ENCODE data around the gene RTP5.

Gene RTP5

DNA sequence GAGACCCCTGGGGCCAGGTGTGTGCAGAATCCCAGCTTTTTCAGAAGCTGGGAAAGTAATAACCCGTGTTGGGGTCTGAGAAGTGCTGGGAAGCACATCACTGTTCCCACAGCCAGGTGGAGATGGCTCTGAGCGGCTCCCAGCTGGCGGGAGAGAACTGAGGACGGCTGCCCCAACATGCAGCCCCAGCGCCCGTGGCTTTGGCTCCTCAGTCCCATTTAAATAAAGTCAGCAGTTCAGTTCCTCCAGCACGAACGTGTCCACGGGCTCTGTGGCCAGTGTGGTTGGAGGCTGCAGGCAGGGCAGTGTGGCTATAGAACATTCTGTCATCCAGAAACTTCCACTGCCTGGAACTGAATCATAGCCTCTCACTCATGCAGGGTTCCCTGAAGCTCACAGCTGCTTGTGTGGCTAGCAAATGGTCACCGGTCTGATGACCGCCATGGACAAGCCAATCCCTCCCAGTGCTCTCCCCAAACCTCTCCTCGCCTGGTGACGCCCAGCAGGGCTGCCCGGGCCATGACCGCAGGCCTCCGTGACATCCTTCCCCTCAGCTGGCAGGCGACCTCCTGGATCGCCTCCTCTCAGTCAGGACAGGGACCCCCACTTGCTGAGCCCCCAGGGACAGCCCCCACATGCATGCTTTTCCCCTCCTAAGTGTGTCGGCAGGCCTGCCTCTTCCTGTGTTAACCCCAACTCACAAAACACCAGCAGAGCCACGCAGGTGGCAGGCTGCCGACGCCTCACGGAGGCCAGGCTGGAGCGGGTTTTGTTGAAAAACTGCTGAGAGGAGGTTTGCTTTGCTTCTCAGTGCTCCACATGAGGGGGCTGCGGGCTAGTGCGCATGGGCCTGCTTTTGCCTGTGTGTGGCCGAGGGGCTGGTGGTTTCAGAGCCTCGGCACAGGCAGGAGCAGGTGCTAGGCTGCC, 1.3 kb downstream of the RTP5 start:
- H3K9ac ChIP-seq (ENCODE audit: low read depth, low read length, poor library complexity, severe bottlenecking): no peak overlapping the region

DNA sequence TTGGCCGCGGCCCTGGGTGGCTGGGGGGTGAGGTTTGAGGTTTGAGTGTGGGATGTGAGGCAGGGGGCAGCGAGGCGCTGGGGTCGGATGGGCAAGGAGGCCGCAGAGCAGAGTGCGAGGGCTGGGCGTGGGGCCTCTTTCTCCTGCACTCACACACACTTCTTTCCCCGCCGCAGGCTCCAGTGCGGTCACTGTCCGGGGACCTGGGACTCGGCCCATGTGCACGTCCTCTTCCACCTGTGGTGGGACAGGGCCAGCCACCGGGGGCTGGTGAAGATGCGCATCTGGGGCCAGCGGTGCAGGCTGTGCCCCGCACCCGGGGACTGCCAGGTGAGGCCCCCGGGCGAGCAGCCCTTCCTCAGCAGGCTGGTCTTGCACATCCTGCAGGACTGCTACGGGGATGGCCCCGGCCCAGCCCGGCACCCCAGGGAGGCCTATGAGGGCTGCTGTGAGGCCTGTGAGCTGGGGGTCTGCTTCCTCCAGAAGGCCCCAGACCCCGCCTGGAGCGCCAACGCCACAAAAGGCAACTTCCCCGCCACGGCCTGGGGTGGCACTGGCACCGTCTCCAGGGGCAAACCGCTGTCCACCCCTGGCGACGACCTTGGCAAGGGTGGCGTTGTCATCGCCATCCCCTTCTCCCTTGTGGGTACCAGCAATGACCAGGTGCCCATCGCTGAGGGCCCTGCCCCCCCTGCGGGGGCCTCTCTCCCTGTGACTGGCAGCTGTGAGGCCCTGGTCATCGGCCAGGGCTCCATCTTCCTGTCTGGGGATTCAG, 2.2 kb downstream of the RTP5 start:
- Histone ChIP-seq H3K9ac (ENCODE audit: low read depth, low read length, poor library complexity, severe bottlenecking) (no peak overlapping the region), H3K4me2 (ENCODE audit: low read depth, low read length, poor library complexity, severe bottlenecking) (no peak overlapping the region), H3F3A (ENCODE audit: low read depth) (peaks cover 7% of the 10 kb centered on the region), H3K4me3 (ENCODE audit: low read length, poor library complexity, severe bottlenecking) (no peak overlapping the region), H3K4me1 (ENCODE audit: insufficient read depth, low read length, poor library complexity, severe bottlenecking) (peaks cover 32% of the 10 kb centered on the region), H3K36me3 (ENCODE audit: insufficient read depth, low read length) (no peaks in the 10 kb centered on the region), H3K27me3 (ENCODE audit: insufficient read depth, low read length, poor library complexity, severe bottlenecking) (no peaks in the 10 kb centered on the region), H3K9me2 (replicated peaks; ENCODE audit: low read depth, low read length) (no peaks in the 10 kb centered on the region), H3K9me3 (ENCODE audit: insufficient read depth, low read depth, low read length) (no peaks in the 10 kb centered on the region), H2AFZ (ENCODE audit: low read length) (no peak overlapping the region), H3K79me2 (ENCODE audit: insufficient read depth, low read length) (no peaks in the 10 kb centered on the region), H4K20me1 (ENCODE audit: insufficient read depth, low read length, poor library complexity, severe bottlenecking) (no peaks in the 10 kb centered on the region)
- no peak for TF ChIP-seq EZH2phosphoT487 (IDR thresholded peaks at IDR 0.05; ENCODE audit: borderline replicate concordance)
- TF ChIP-seq, protein P1, sequence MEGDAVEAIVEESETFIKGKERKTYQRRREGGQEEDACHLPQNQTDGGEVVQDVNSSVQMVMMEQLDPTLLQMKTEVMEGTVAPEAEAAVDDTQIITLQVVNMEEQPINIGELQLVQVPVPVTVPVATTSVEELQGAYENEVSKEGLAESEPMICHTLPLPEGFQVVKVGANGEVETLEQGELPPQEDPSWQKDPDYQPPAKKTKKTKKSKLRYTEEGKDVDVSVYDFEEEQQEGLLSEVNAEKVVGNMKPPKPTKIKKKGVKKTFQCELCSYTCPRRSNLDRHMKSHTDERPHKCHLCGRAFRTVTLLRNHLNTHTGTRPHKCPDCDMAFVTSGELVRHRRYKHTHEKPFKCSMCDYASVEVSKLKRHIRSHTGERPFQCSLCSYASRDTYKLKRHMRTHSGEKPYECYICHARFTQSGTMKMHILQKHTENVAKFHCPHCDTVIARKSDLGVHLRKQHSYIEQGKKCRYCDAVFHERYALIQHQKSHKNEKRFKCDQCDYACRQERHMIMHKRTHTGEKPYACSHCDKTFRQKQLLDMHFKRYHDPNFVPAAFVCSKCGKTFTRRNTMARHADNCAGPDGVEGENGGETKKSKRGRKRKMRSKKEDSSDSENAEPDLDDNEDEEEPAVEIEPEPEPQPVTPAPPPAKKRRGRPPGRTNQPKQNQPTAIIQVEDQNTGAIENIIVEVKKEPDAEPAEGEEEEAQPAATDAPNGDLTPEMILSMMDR (conservative IDR thresholded peaks at IDR 0.05; ENCODE audit: low read length): no peak

More for the DNA sequence above, 1.3 kb downstream of the RTP5 start:
- no peak overlapping the region for H2AFZ ChIP-seq (ENCODE audit: low read length)
- no peaks in the 10 kb centered on the region for H4K20me1 ChIP-seq (ENCODE audit: insufficient read depth, low read length, poor library complexity, severe bottlenecking)
- no peak for TF ChIP-seq EZH2phosphoT487 (IDR thresholded peaks at IDR 0.05; ENCODE audit: borderline replicate concordance)
- TF ChIP-seq, protein P1 (conservative IDR thresholded peaks at IDR 0.05; ENCODE audit: low read length): no peak
- H3K27me3 ChIP-seq (ENCODE audit: insufficient read depth, low read length, poor library complexity, severe bottlenecking): no peaks in the 10 kb centered on the region
- no peaks in the 10 kb centered on the region for H3K9me3 ChIP-seq (ENCODE audit: insufficient read depth, low read depth, low read length)
- peaks cover 7% of the 10 kb centered on the region for H3F3A ChIP-seq (ENCODE audit: low read depth)
- H3K36me3 ChIP-seq (ENCODE audit: insufficient read depth, low read length): no peaks in the 10 kb centered on the region
- peaks cover 33% of the 10 kb centered on the region for H3K4me1 ChIP-seq (ENCODE audit: insufficient read depth, low read length, poor library complexity, severe bottlenecking)
- no peak overlapping the region for H3K4me3 ChIP-seq (ENCODE audit: low read length, poor library complexity, severe bottlenecking)
- no peaks in the 10 kb centered on the region for H3K9me2 ChIP-seq (replicated peaks; ENCODE audit: low read depth, low read length)
- H3K79me2 ChIP-seq (ENCODE audit: insufficient read depth, low read length): no peaks in the 10 kb centered on the region
- H3K4me2 ChIP-seq (ENCODE audit: low read depth, low read length, poor library complexity, severe bottlenecking): peak overlapping the region; percentile 27

DNA sequence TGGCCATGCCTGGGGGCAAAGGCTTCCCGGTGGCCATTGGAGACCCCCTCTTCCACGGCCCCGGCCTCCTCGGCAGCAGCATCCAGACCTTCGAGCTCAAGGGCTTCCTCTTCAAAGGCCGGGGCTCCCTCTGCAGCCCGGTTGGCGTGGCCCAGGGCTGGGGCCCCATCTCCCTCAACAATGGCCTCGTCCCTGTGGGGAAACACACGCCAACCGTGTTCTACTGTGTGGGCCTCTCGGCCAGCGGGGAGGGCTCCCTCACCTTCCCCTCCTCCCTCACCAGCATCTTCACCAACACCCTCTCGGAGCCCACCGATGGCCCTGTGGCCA, 2.7 kb downstream of the RTP5 start:
- Histone ChIP-seq H4K20me1 (ENCODE audit: insufficient read depth, low read length, poor library complexity, severe bottlenecking) (no peaks in the 10 kb centered on the region), H2AFZ (ENCODE audit: low read length) (no peak overlapping the region), H3K9me3 (ENCODE audit: insufficient read depth, low read depth, low read length) (no peaks in the 10 kb centered on the region), H3K9me2 (replicated peaks; ENCODE audit: low read depth, low read length) (no peaks in the 10 kb centered on the region), H3F3A (ENCODE audit: low read depth) (peaks cover 7% of the 10 kb centered on the region), H3K27me3 (ENCODE audit: insufficient read depth, low read length, poor library complexity, severe bottlenecking) (no peaks in the 10 kb centered on the region), H3K9ac (ENCODE audit: low read depth, low read length, poor library complexity, severe bottlenecking) (no peak overlapping the region), H3K36me3 (ENCODE audit: insufficient read depth, low read length) (no peaks in the 10 kb centered on the region), H3K4me3 (ENCODE audit: low read length, poor library complexity, severe bottlenecking) (no peak overlapping the region), H3K79me2 (ENCODE audit: insufficient read depth, low read length) (no peaks in the 10 kb centered on the region), H3K4me1 (ENCODE audit: insufficient read depth, low read length, poor library complexity, severe bottlenecking) (peaks cover 26% of the 10 kb centered on the region), H3K4me2 (ENCODE audit: low read depth, low read length, poor library complexity, severe bottlenecking) (no peak overlapping the region)
- TF ChIP-seq, protein P1 (conservative IDR thresholded peaks at IDR 0.05; ENCODE audit: low read length): no peak

Data from Loucy (cell line).